Measurements from ENCODE around the gene GNG7. TPM values are rescaled to one million over a fixed set of nuclear protein-coding genes. Genes with fewer than 3 reads are reported as not detected.
A peak's percentile ranks its signal among the peaks of the same experiment; 100 is the strongest.

GNG7 gene
- polyA plus RNA-seq, 1 experiment: 0.22 TPM

- DNase-seq (ENCODE audit: low read depth): no peak
- no peak for TF ChIP-seq CTCF (IDR thresholded peaks at IDR 0.05; ENCODE audit: insufficient read depth, low read depth, low read length)
Measured at GRCh38 chr19:2478756-2479555, 223.5 kb downstream of the GNG7 start.

GRCh38 chr19:2478278-2478755 is 224.2 kb downstream of the GNG7 start:
- Histone ChIP-seq H3K27me3 (ENCODE audit: control insufficient read depth, insufficient read depth, low read length) (no peaks in the 10 kb centered on the region), H3K36me3 (ENCODE audit: control insufficient read depth, insufficient read depth, low read length) (peaks cover 8% of the 10 kb centered on the region), H3K4me3 (ENCODE audit: low read depth, low read length) (peak overlapping the region; percentile 70)
- TF ChIP-seq CTCF (IDR thresholded peaks at IDR 0.05; ENCODE audit: insufficient read depth, low read depth, low read length): 0 out of 2 replicates have a peak, but pooled peaks have one; percentile 10
- no peak for DNase-seq (ENCODE audit: low read depth)
- ChIA-PET CTCF (interaction anchor here (0.6 to 4.2 kb wide), 8 partner anchors 45 to 156 kb away, joined by 3 to 65 read pairs (median 10); no protein-coding TSS in a partner anchor), POLR2A (interaction anchor here (0.7 to 1.3 kb wide), 5 partner anchors 15 to 568 kb away, joined by 3 to 6 read pairs (median 3); no protein-coding TSS in a partner anchor)

More at GRCh38 chr19:2478756-2479555, 223.5 kb downstream of the GNG7 start:
- H3K36me3 ChIP-seq (ENCODE audit: control insufficient read depth, insufficient read depth, low read length): peaks cover 8% of the 10 kb centered on the region
- no peaks in the 10 kb centered on the region for H3K27me3 ChIP-seq (ENCODE audit: control insufficient read depth, insufficient read depth, low read length)
- H3K4me3 ChIP-seq (ENCODE audit: low read depth, low read length): peak overlapping the region; percentile 70
- ChIA-PET CTCF (interaction anchor here (1.2 to 4.2 kb wide), 7 partner anchors 45 to 158 kb away, joined by 3 to 65 read pairs (median 16); no protein-coding TSS in a partner anchor), POLR2A (interaction anchor here (0.7 to 1.3 kb wide), 3 partner anchors 65 to 567 kb away, joined by 3 to 6 read pairs (median 4); no protein-coding TSS in a partner anchor)

- ChIA-PET POLR2A (interaction anchor here (0.7 to 1.3 kb wide), 5 partner anchors 14 to 568 kb away, joined by 3 to 6 read pairs (median 3); no protein-coding TSS in a partner anchor), CTCF (interaction anchor here (0.6 to 4.2 kb wide), 9 partner anchors 46 to 156 kb away, joined by 3 to 65 read pairs (median 4); no protein-coding TSS in a partner anchor)
- H3K27me3 ChIP-seq (ENCODE audit: control insufficient read depth, insufficient read depth, low read length): no peaks in the 10 kb centered on the region
Measured at GRCh38 chr19:2477732-2478191, 224.7 kb downstream of the GNG7 start.

GRCh38 chr19:2477141-2477710 is 225.3 kb downstream of the GNG7 start:
- Histone ChIP-seq H3K27me3 (ENCODE audit: control insufficient read depth, insufficient read depth, low read length) (no peaks in the 10 kb centered on the region), H3K4me3 (ENCODE audit: low read depth, low read length) (peak overlapping the region; percentile 70), H3K36me3 (ENCODE audit: control insufficient read depth, insufficient read depth, low read length) (peaks cover 8% of the 10 kb centered on the region)
- CTCF ChIA-PET: interaction anchor here (0.9 to 4.2 kb wide), 14 partner anchors 11 to 157 kb away, joined by 3 to 65 read pairs (median 4); no protein-coding TSS in a partner anchor
- POLR2A ChIA-PET: interaction anchor here (0.9 to 2.3 kb wide), 8 partner anchors 14 to 162 kb away, joined by 3 to 41 read pairs (median 12); no protein-coding TSS in a partner anchor
- no peak for TF ChIP-seq CTCF (IDR thresholded peaks at IDR 0.05; ENCODE audit: insufficient read depth, low read depth, low read length)
- no peak for DNase-seq (ENCODE audit: low read depth)

More at GRCh38 chr19:2477732-2478191, 224.7 kb downstream of the GNG7 start:
- H3K4me3 ChIP-seq (ENCODE audit: low read depth, low read length): peak overlapping the region; percentile 70
- no peak for TF ChIP-seq CTCF (IDR thresholded peaks at IDR 0.05; ENCODE audit: insufficient read depth, low read depth, low read length)
- H3K36me3 ChIP-seq (ENCODE audit: control insufficient read depth, insufficient read depth, low read length): peaks cover 8% of the 10 kb centered on the region
- DNase-seq (ENCODE audit: low read depth): no peak

Data from BJ (cell line).